ENCODE data around the gene PLEKHH2.

PLEKHH2 gene

DNA sequence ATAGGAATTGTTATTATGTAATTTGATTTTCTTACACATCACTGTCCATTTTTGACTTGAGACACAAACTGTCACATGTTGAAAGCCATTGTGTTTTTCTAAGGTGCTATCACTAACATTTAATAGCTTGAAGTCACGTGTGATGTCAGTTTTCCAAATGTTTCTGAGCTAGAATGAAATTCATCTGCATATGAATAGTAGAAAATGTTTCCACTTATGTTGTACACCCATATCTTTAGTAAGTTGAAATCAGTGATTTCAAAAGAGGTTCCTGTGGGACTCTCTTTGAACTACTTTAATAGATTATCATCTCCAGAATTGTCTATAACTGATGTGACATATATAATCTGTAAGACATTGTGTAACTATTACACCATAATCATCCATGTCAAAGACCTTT is 173.8 kb downstream of the PLEKHH2 start:
- TF ChIP-seq ZFX (IDR thresholded peaks at IDR 0.05; ENCODE audit: borderline replicate concordance), result no peak
- TF ChIP-seq, protein P1, sequence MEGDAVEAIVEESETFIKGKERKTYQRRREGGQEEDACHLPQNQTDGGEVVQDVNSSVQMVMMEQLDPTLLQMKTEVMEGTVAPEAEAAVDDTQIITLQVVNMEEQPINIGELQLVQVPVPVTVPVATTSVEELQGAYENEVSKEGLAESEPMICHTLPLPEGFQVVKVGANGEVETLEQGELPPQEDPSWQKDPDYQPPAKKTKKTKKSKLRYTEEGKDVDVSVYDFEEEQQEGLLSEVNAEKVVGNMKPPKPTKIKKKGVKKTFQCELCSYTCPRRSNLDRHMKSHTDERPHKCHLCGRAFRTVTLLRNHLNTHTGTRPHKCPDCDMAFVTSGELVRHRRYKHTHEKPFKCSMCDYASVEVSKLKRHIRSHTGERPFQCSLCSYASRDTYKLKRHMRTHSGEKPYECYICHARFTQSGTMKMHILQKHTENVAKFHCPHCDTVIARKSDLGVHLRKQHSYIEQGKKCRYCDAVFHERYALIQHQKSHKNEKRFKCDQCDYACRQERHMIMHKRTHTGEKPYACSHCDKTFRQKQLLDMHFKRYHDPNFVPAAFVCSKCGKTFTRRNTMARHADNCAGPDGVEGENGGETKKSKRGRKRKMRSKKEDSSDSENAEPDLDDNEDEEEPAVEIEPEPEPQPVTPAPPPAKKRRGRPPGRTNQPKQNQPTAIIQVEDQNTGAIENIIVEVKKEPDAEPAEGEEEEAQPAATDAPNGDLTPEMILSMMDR (IDR thresholded peaks at IDR 0.05), result no peak
- no peak overlapping the region for H3K27ac ChIP-seq

DNA sequence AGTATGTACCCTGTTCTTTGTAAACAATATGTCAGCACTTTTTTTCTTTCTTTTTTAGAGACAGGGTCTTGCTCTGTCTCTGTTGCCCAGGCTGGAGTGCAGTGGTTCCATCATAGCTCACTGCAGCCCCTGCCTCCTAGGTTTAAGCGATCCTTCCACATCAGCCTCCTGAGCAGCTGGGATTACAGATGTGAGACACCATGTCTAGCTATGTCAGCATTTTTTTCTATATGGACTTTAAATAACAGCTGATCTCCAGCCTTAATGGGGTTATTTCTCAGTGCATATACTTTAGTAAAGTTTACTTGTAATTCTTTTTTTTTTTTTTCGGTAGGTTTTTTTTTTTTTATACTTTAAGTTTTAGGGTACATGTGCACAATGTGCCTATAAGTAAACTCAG is 174.9 kb downstream of the PLEKHH2 start:
- H3K27ac ChIP-seq, result no peak overlapping the region
- TF ChIP-seq ZFX (IDR thresholded peaks at IDR 0.05; ENCODE audit: borderline replicate concordance), result no peak
- TF ChIP-seq, protein P1 (IDR thresholded peaks at IDR 0.05), result no peak

DNA sequence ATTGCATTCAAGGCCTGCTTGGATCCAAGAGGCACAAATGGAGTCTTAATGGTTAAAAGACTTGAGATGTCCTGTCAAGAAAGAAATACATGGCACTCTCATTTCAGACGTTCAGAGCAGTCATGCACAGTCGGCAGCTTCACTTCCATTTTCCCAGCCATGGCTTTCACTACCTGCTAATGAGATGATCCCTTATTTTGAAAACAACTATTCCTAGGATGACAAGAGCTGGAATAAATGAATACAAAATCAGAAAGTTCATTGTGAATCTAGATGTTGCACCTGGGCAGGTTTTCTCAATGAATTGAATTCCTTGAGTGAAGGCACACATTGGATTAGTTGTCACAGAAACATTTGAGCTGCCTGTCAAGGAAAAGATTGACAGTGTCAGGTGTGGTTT is 175.9 kb downstream of the PLEKHH2 start:
- TF ChIP-seq ZFX (IDR thresholded peaks at IDR 0.05; ENCODE audit: borderline replicate concordance), result no peak
- TF ChIP-seq, protein P1 (IDR thresholded peaks at IDR 0.05), result no peak
- H3K27ac ChIP-seq, result no peak overlapping the region

DNA sequence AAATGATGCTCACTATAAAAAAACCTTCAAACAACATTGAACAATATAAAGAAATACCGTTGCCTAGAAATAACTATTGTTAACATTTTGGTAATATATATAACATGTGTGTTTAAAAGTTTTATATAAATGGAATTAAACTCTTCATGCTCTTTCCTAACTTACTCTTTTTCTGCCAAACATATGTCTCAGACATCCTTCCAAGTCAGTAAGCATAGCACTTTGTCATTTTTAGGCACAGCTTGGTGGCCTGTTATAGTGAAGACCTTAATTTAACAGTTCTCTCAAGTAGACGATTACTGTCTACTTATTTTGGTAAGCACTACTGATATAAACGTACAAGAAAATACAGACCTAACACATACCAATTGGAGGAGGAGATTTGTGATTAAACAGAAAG is 177.7 kb downstream of the PLEKHH2 start:
- H3K27ac ChIP-seq, result no peak overlapping the region

More for the DNA sequence above, 177.7 kb downstream of the PLEKHH2 start:
- TF ChIP-seq, protein P1 (IDR thresholded peaks at IDR 0.05), result no peak
- no peak for TF ChIP-seq ZFX (IDR thresholded peaks at IDR 0.05; ENCODE audit: borderline replicate concordance)
